ENCODE data around the gene MCRIP2. TPM values are rescaled to one million over a fixed set of nuclear protein-coding genes. Genes with fewer than 3 reads are reported as not detected.
A peak's percentile ranks its signal among the peaks of the same experiment; 100 is the strongest.

Gene MCRIP2
- total and polyA plus RNA-seq, 11 donors, result 52.3 to 321 (median 97.0) TPM

GRCh38 chr16:673399-673991, 31.9 kb downstream of the MCRIP2 start:
- no peak overlapping the region for H3K4me3 ChIP-seq
- no peaks in the 10 kb centered on the region for H3K9me3 ChIP-seq
- H3K27me3 ChIP-seq, result no peaks in the 10 kb centered on the region
- no peak for DNase-seq
- WGBS, 4 donors, result 90 to 98% (median 92%) methylated on average over 7 to 18 of the region's 18 CpGs
- ATAC-seq, result no peak
- intact Hi-C loops (cut with DNase I), result no loop called here
- peaks cover 3 to 36% (median 19%) of the 10 kb centered on the region in 12 donors for H3K4me1 ChIP-seq
- H3K27ac ChIP-seq, result no peak overlapping the region
- TF ChIP-seq POLR2A (IDR thresholded peaks at IDR 0.05) (no peak), CTCF (IDR thresholded peaks at IDR 0.05) (no peak)
- H3K36me3 ChIP-seq, result peaks cover 0 to 53% (median 47%) of the 10 kb centered on the region in 9 donors

GRCh38 chr16:674214-674881, 32.7 kb downstream of the MCRIP2 start:
- H3K9me3 ChIP-seq, result no peaks in the 10 kb centered on the region
- H3K27ac ChIP-seq, result peak overlapping the region in 7 of 12 donors; percentile 33 to 76 (median 65)
- DNase-seq (peak in 1 of 5 donors; percentile 72), ATAC-seq (peak; percentile 1 to 43 (median 14))
- intact Hi-C loops (cut with DNase I), result no loop called here
- 60 to 68% (median 65%) methylated on average over 9 to 22 of the region's 22 CpGs for WGBS, 4 donors
- peaks cover 0 to 49% (median 45%) of the 10 kb centered on the region in 9 donors for H3K36me3 ChIP-seq
- peaks cover 0 to 34% (median 13%) of the 10 kb centered on the region in 12 donors for H3K4me1 ChIP-seq
- TF ChIP-seq CTCF (IDR thresholded peaks at IDR 0.05) (no peak), POLR2A (IDR thresholded peaks at IDR 0.05) (no peak)
- no peak overlapping the region for H3K4me3 ChIP-seq
- no peaks in the 10 kb centered on the region for H3K27me3 ChIP-seq

DNA sequence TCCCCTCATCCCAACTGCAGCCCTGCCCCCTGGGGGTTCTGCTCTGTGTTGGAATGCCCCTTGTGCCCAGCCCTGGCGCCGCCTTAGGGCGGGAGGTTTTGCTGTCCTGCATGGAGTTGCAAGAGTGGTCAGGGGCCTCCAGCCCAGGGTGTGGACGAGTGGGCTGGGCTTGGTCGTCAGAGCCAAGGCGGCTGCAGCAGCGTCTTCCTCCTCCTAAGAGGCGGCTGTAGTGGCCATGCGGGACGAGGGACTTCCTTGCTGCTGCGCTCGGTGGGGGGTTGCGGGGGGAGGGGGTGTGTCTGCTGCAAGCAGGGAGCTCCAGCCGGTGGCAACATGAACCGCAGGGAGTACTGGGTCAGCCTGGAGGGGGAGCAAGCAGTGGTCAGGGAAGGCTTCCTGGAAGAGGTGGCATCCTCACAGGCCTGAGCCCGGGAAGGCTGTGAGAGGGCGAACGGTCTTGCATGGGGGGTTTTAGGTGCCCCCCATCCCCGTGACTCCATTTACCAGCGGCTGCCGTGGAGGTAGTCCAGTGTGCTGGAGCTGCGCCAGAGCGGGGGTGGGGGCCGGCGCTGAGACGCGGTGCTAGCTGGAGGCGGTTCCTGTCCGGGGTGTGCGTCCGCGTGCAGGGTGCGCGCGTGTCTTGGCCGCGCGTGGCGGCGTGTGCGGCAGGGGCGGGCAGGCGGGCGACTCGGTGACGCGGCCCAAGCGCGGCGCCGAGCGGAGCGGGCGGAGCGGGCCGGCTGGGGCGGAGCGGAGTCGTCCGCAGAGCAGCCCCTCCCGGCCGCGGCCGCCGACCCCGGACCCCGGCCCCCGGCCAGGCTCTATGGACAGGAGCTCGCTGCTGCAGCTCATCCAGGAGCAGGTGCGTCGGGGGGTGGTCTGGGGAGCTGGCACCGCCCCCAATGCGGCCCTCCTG, 33.6 kb downstream of the MCRIP2 start, which contains the start of gene RHBDL1:
Gene RHBDL1, plus strand, starts transcription at position 704 of the 916 bp plus-strand sequence. Its CDS starts 120 bp downstream, at position 824.
- Histone ChIP-seq H3K9me3 (no peaks in the 10 kb centered on the region), H3K27ac (peak within 1 kb of the TSS in 8 of 12 donors; percentile 33 to 76 (median 54)), H3K27me3 (no peaks in the 10 kb centered on the region), H3K36me3 (peaks cover 0 to 40% (median 36%) of the 10 kb centered on the region in 9 donors), H3K4me3 (peak within 1 kb of the TSS in 10 of 12 donors; percentile 30 to 57 (median 44)), H3K4me1 (peaks cover 0 to 32% (median 14%) of the 10 kb centered on the region in 12 donors)
- DNase-seq, result no peak
- no peak for TF ChIP-seq POLR2A (IDR thresholded peaks at IDR 0.05)
- no peak for TF ChIP-seq CTCF (IDR thresholded peaks at IDR 0.05)
- intact Hi-C loops (cut with DNase I), result no loop called here
- 5 to 11% (median 6%) methylated on average over 12 to 73 of the region's 73 CpGs for WGBS, 4 donors
- no peak for ATAC-seq
